K562 (cell line): ENCODE measurements around the gene CTDSPL. TPM values are rescaled to one million over a fixed set of nuclear protein-coding genes. Genes with fewer than 3 reads are reported as not detected.

ENCODE experiments used
- ELF2 ChIP-seq: fragments of 250-450 bp; sonication (Bioruptor Pico); IDR thresholded peaks from 2 replicates; pipeline ENCODE4 v1.5.0; 2021; ENCODE audit warnings: mild to moderate bottlenecking
- ETV1 ChIP-seq: fragments of 450-650 bp; conservative IDR thresholded peaks from 2 replicates; pipeline ENCODE4 v1.6.1; 2016; ENCODE audit warnings: missing genetic modification characterization, control low read depth, low read depth, missing compliant biosample characterization
- HOMEZ ChIP-seq: fragments of 250-450 bp; sonication (Bioruptor Pico); IDR thresholded peaks from 2 replicates; pipeline ENCODE4 v1.4.0; 2020; ENCODE audit warnings: mild to moderate bottlenecking, moderate library complexity
- MAFF ChIP-seq: IDR thresholded peaks from 2 replicates; pipeline ENCODE4 v1.6.1; 2012; ENCODE audit warnings: low read length, improper control_type of control experiment
- POLR2H ChIP-seq: IDR thresholded peaks from 2 replicates; pipeline ENCODE4 v1.6.1; 2016; ENCODE audit warnings: missing genetic modification characterization, low read depth, mild to moderate bottlenecking, control low read depth, missing compliant biosample characterization, moderate library complexity
- TBL1XR1 ChIP-seq, 2 experiments: IDR thresholded peaks; 2 replicates each; pipeline ENCODE4 v1.6.1; 2012; ENCODE audit warnings: improper control_type of control experiment in 2 of 2, low read length in 2 of 2, mild to moderate bottlenecking in 1 of 2
- polyA plus RNA-seq, 8 experiments: library from polyadenylated mRNA; depleted of rRNA in 4 of 8; stranded (reverse) in 5 of 8; unstranded in 3 of 8; fragments of >200 nt; fragmentation: Nextera tagmentation in 2 of 8; fragmentation: Illumina TruSeq in 1 of 8; extraction: Ambion mirVana in 2 of 8; extraction: Trizol in 1 of 8; gene quantifications; 2 replicates each; pipeline versions ENCODE4 v1.2.1 to v1.2.3, GENCODE V29; 2011 to 2014; ENCODE audit warnings: inconsistent platforms in 1 of 8, missing spikeins in 1 of 8
- total RNA-seq, 7 experiments: library from RNA; depleted of rRNA in 6 of 7; stranded (reverse); fragments of >200 nt in 6 of 7; fragmentation: Illumina TruSeq in 2 of 7; extraction: Trizol in 2 of 7; gene quantifications; 2 replicates each; pipeline versions ENCODE4 v1.2.1 to v1.2.3, GENCODE V29; 2011 to 2021; ENCODE audit warnings: low replicate concordance in 1 of 7
- TF ChIP-seq, protein P1 (sequence below): fragments of 450-650 bp; IDR thresholded peaks from 2 replicates; pipeline ENCODE4 v1.6.1; 2016; ENCODE audit warnings: antibody characterized with exemption
- TF ChIP-seq, protein P2 (sequence below), 2 experiments: fragments of 450-650 bp; IDR thresholded peaks; 2 replicates each; pipeline ENCODE4 v1.6.1; 2016
- TF ChIP-seq, protein P3 (sequence below): fragments of 450-650 bp; conservative IDR thresholded peaks from 2 replicates; pipeline ENCODE4 v1.6.1; 2016; ENCODE audit warnings: missing genetic modification characterization, low read depth, mild to moderate bottlenecking, missing compliant biosample characterization, moderate library complexity
- TF ChIP-seq, protein P4 (sequence below): fragments of 250-450 bp; sonication (Bioruptor Pico); IDR thresholded peaks from 2 replicates; pipeline ENCODE4 v1.4.0; 2020; ENCODE audit warnings: mild to moderate bottlenecking, moderate library complexity
- TF ChIP-seq, protein P5 (sequence below): sonication (generic); formaldehyde crosslinking; IDR thresholded peaks from 2 replicates; pipeline ENCODE4 v1.8.1; 2023; ENCODE audit warnings: missing genetic modification reagents, mild to moderate bottlenecking, borderline replicate concordance

Gene CTDSPL
- total and polyA plus RNA-seq, 9 of the 15 experiments (the other 6 are each of a cell fraction or from before 2014, with no cell fraction given): 5.1 to 19.3 (median 11.3) TPM

DNA sequence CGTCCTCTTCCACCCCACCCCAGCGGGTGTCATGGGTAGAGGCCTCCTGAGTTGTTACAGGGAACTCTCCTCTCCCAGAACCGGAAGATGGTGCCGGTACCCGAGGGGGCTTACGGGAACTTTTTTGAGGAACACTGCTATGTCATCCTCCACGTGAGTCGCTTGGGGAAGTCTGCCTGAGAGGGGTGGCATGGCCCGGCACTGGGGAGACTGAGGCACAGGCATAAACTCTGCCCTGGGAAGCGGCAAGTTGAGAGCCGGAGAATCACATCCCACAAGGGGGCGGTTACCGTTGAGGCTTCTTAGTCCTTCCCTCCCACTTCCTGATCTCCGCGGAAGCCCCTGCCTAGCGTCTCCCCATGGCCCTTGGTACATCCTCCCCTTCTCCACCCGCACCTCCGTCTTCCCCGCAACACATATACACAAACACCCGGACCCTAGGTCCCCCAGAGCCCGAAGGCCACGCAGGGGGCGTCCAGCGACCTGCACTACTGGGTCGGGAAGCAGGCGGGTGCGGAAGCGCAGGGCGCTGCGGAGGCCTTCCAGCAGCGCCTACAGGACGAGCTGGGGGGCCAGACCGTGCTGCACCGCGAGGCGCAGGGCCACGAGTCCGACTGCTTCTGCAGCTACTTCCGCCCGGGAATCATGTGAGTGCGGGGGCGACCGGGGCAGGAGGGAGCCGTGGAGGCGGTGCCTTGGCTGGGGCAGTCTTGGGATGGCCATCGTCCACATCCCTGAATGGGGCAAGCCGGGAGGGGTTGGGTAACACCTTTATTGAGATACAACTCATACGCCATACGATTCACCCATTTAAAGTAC lies 132.3 kb downstream of the CTDSPL start (continued):
- no peak for TF ChIP-seq HOMEZ (CRISPR knock-in tag)
- TF ChIP-seq TBL1XR1 (IDR thresholded peaks at IDR 0.05; ENCODE audit: low read length in 2 of 2): no peak; a peak in 1 of 4 replicates
- peak; percentile 95 for TF ChIP-seq ETV1 (tag)
- peak; percentile 94 for TF ChIP-seq POLR2H
- no peak for TF ChIP-seq MAFF
- TF ChIP-seq, protein P1, sequence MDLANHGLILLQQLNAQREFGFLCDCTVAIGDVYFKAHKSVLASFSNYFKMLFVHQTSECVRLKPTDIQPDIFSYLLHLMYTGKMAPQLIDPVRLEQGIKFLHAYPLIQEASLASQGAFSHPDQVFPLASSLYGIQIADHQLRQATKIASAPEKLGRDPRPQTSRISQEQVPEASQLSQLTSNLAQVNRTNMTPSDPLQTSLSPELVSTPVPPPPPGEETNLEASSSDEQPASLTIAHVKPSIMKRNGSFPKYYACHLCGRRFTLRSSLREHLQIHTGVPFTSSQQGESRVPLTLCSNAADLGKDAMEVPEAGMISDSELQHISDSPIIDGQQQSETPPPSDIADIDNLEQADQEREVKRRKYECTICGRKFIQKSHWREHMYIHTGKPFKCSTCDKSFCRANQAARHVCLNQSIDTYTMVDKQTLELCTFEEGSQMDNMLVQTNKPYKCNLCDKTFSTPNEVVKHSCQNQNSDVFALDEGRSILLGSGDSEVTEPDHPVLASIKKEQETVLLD: peak; percentile 84
- TF ChIP-seq, protein P2, sequence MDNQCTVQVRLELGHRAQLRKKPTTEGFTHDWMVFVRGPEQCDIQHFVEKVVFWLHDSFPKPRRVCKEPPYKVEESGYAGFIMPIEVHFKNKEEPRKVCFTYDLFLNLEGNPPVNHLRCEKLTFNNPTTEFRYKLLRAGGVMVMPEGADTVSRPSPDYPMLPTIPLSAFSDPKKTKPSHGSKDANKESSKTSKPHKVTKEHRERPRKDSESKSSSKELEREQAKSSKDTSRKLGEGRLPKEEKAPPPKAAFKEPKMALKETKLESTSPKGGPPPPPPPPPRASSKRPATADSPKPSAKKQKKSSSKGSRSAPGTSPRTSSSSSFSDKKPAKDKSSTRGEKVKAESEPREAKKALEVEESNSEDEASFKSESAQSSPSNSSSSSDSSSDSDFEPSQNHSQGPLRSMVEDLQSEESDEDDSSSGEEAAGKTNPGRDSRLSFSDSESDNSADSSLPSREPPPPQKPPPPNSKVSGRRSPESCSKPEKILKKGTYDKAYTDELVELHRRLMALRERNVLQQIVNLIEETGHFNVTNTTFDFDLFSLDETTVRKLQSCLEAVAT (IDR thresholded peaks at IDR 0.05): peak; percentile 78 to 84
- TF ChIP-seq, protein P3, sequence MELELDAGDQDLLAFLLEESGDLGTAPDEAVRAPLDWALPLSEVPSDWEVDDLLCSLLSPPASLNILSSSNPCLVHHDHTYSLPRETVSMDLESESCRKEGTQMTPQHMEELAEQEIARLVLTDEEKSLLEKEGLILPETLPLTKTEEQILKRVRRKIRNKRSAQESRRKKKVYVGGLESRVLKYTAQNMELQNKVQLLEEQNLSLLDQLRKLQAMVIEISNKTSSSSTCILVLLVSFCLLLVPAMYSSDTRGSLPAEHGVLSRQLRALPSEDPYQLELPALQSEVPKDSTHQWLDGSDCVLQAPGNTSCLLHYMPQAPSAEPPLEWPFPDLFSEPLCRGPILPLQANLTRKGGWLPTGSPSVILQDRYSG (tag): no peak; the same call in none of the 2 replicates
- TF ChIP-seq, protein P4, sequence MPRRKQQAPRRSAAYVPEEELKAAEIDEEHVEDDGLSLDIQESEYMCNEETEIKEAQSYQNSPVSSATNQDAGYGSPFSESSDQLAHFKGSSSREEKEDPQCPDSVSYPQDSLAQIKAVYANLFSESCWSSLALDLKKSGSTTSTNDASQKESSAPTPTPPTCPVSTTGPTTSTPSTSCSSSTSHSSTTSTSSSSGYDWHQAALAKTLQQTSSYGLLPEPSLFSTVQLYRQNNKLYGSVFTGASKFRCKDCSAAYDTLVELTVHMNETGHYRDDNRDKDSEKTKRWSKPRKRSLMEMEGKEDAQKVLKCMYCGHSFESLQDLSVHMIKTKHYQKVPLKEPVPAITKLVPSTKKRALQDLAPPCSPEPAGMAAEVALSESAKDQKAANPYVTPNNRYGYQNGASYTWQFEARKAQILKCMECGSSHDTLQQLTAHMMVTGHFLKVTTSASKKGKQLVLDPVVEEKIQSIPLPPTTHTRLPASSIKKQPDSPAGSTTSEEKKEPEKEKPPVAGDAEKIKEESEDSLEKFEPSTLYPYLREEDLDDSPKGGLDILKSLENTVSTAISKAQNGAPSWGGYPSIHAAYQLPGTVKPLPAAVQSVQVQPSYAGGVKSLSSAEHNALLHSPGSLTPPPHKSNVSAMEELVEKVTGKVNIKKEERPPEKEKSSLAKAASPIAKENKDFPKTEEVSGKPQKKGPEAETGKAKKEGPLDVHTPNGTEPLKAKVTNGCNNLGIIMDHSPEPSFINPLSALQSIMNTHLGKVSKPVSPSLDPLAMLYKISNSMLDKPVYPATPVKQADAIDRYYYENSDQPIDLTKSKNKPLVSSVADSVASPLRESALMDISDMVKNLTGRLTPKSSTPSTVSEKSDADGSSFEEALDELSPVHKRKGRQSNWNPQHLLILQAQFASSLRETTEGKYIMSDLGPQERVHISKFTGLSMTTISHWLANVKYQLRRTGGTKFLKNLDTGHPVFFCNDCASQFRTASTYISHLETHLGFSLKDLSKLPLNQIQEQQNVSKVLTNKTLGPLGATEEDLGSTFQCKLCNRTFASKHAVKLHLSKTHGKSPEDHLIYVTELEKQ (CRISPR knock-in tag): 0 out of 2 replicates have a peak, but pooled peaks have one; percentile 3
- TF ChIP-seq, protein P5, sequence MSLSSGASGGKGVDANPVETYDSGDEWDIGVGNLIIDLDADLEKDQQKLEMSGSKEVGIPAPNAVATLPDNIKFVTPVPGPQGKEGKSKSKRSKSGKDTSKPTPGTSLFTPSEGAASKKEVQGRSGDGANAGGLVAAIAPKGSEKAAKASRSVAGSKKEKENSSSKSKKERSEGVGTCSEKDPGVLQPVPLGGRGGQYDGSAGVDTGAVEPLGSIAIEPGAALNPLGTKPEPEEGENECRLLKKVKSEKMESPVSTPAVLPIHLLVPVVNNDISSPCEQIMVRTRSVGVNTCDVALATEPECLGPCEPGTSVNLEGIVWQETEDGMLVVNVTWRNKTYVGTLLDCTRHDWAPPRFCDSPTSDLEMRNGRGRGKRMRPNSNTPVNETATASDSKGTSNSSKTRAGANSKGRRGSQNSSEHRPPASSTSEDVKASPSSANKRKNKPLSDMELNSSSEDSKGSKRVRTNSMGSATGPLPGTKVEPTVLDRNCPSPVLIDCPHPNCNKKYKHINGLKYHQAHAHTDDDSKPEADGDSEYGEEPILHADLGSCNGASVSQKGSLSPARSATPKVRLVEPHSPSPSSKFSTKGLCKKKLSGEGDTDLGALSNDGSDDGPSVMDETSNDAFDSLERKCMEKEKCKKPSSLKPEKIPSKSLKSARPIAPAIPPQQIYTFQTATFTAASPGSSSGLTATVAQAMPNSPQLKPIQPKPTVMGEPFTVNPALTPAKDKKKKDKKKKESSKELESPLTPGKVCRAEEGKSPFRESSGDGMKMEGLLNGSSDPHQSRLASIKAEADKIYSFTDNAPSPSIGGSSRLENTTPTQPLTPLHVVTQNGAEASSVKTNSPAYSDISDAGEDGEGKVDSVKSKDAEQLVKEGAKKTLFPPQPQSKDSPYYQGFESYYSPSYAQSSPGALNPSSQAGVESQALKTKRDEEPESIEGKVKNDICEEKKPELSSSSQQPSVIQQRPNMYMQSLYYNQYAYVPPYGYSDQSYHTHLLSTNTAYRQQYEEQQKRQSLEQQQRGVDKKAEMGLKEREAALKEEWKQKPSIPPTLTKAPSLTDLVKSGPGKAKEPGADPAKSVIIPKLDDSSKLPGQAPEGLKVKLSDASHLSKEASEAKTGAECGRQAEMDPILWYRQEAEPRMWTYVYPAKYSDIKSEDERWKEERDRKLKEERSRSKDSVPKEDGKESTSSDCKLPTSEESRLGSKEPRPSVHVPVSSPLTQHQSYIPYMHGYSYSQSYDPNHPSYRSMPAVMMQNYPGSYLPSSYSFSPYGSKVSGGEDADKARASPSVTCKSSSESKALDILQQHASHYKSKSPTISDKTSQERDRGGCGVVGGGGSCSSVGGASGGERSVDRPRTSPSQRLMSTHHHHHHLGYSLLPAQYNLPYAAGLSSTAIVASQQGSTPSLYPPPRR: peak; percentile 97
- peak; percentile 88 for TF ChIP-seq ELF2 (CRISPR knock-in tag)
